CD4-positive, alpha-beta T cell (primary cell): Measurements from ENCODE around the gene SSRP1. TPM values are rescaled to one million over a fixed set of nuclear protein-coding genes. Genes with fewer than 3 reads are reported as not detected.
A peak's percentile ranks its signal among the peaks of the same experiment; 100 is the strongest.

Experiments used
- ATAC-seq: fragments of 200-7000 bp; cut with Tn5 transposase; one replicate; pipeline ENCODE4 v1.10.0; 2022; ENCODE audit warnings: mild to moderate bottlenecking; ENCODE audit not compliant: poor library complexity
- CTCF ChIA-PET: fragments of 350-600 bp; sonication (Branson Sonifier 250); formaldehyde crosslinking; loops from one replicate; lab custom pipeline; 2021; ENCODE audit warnings: antibody characterized with exemption, inconsistent platforms; lab: Charles Lee
- POLR2A ChIA-PET: fragments of 350-600 bp; sonication (Branson Sonifier 250); formaldehyde crosslinking; loops from one replicate; lab custom pipeline; 2021; ENCODE audit warnings: antibody characterized with exemption, inconsistent platforms; lab: Charles Lee
- DNase-seq, 14 experiments: peaks; one replicate each; pipeline ENCODE4 v3.0.0-alpha.2; 2013 to 2020; ENCODE audit warnings: mixed read lengths in 2 of 14
- H3K27ac ChIP-seq, 2 donors: one replicate each; pipeline versions ENCODE4 v1.5.1 to v1.7.0; 2013; ENCODE audit warnings: low read length in 2 of 2, low read depth in 1 of 2, mild to moderate bottlenecking in 1 of 2
- H3K27me3 ChIP-seq, 2 experiments: 1 replicate in 1 of 2; 2 replicates in 1 of 2; pipeline versions ENCODE4 v1.6.1 to v1.7.0; 2013; ENCODE audit warnings: low read length in 2 of 2, control low read depth in 1 of 2, mild to moderate bottlenecking in 1 of 2, moderate library complexity in 1 of 2; ENCODE audit not compliant: insufficient read depth in 2 of 2, control insufficient read depth in 1 of 2
- H3K36me3 ChIP-seq: one replicate; pipeline ENCODE4 v1.6.1; 2013; ENCODE audit warnings: low read length, control low read depth; ENCODE audit not compliant: insufficient read depth
- H3K4me1 ChIP-seq: one replicate; pipeline ENCODE4 v1.6.1; 2013; ENCODE audit warnings: low read length, control low read depth; ENCODE audit not compliant: insufficient read depth
- H3K4me3 ChIP-seq: one replicate; pipeline ENCODE4 v1.5.1; 2013; ENCODE audit warnings: mild to moderate bottlenecking, low read length, moderate library complexity
- H3K9me3 ChIP-seq, 2 experiments: 1 replicate in 1 of 2; 2 replicates in 1 of 2; pipeline versions ENCODE4 v1.6.1 to v1.7.0; 2013; ENCODE audit warnings: low read length in 2 of 2, mild to moderate bottlenecking in 2 of 2, control low read depth in 1 of 2, moderate library complexity in 1 of 2; ENCODE audit not compliant: control insufficient read depth in 1 of 2, insufficient read depth in 1 of 2
- H3K27ac Mint-ChIP-seq: one replicate; pipeline ENCODE4 v1.8.0; 2020; ENCODE audit warnings: mixed read lengths
- H3K27me3 Mint-ChIP-seq: one replicate; pipeline ENCODE4 v1.8.0; 2021; ENCODE audit warnings: mixed read lengths
- H3K36me3 Mint-ChIP-seq: one replicate; pipeline ENCODE4 v1.8.0; 2021; ENCODE audit warnings: low read depth, mixed read lengths
- H3K4me1 Mint-ChIP-seq: one replicate; pipeline ENCODE4 v1.8.0; 2021; ENCODE audit warnings: low read depth, mixed read lengths
- H3K4me3 Mint-ChIP-seq: one replicate; pipeline ENCODE4 v1.8.0; 2020; ENCODE audit warnings: mild to moderate bottlenecking, mixed read lengths
- H3K9me3 Mint-ChIP-seq: one replicate; pipeline ENCODE4 v1.8.0; 2020; ENCODE audit warnings: mixed read lengths
- CTCF ChIP-seq: fragments of 200-600 bp; IDR thresholded peaks from one replicate; pipeline ENCODE4 v1.8.0; 2022; ENCODE audit warnings: antibody characterized with exemption, mild to moderate bottlenecking
- intact Hi-C, 2 experiments: fragments of 100-400 bp; cut with DNase I in 1 of 2; cut with micrococcal nuclease in 1 of 2; formaldehyde crosslinking; loops; one replicate each; pipeline versions ENCODE4 v1.15.1 to v1.9.0; 2023 to 2025; cut with DNase I, micrococcal nuclease
- total RNA-seq, 174 experiments: library from RNA in 2 of 174; stranded (reverse) in 2 of 174; gene quantifications; one replicate each; pipeline ENCODE4 v1.2.3 and lab custom pipeline; 2021 to 2026

SSRP1 gene
- total RNA-seq, 2 experiments from 2014 or later: 36.7 to 41.2 TPM

GRCh38 chr11:57321388-57322255 lies 14.1 kb downstream of the SSRP1 start:
- no peak for TF ChIP-seq CTCF
- no peak overlapping the region for H3K4me3 ChIP-seq
- peaks cover 28% of the 10 kb centered on the region for H3K4me1 ChIP-seq
- no peak for DNase-seq
- peaks cover 38% of the 10 kb centered on the region for H3K36me3 Mint-ChIP-seq
- H3K4me1 Mint-ChIP-seq: peaks cover 36% of the 10 kb centered on the region
- H3K27me3 ChIP-seq: no peaks in the 10 kb centered on the region
- no peaks in the 10 kb centered on the region for H3K9me3 ChIP-seq
- ATAC-seq: no peak
- CTCF ChIA-PET: interaction anchor here (0.6 to 0.8 kb wide), 4 partner anchors 14 to 1268 kb away, joined by 3 to 4 read pairs (median 4); no protein-coding TSS in a partner anchor
- intact Hi-C loops: loop anchor here (10.0 kb wide), 3 partner anchors 423 to 1823 kb away; partner anchors contain the start of genes FAM111A (in 1 of the 2) and SELENOH (in 1 of the 2)
- H3K36me3 ChIP-seq: peaks cover 14% of the 10 kb centered on the region
- POLR2A ChIA-PET: interaction anchor here (0.6 to 1.1 kb wide), 2 partner anchors 9 to 10 kb away, joined by 5 read pairs; no protein-coding TSS in a partner anchor
- no peaks in the 10 kb centered on the region for H3K27me3 Mint-ChIP-seq
- peak overlapping the region; percentile 66 for H3K27ac Mint-ChIP-seq
- H3K27ac ChIP-seq: no peak overlapping the region
- H3K4me3 Mint-ChIP-seq: peak overlapping the region; percentile 66
- H3K9me3 Mint-ChIP-seq: no peaks in the 10 kb centered on the region

- Mint-ChIP-seq H3K4me3 (peak overlapping the region; percentile 44), H3K27me3 (no peaks in the 10 kb centered on the region), H3K4me1 (peaks cover 30% of the 10 kb centered on the region), H3K9me3 (no peaks in the 10 kb centered on the region), H3K27ac (peak overlapping the region; percentile 66), H3K36me3 (peaks cover 30% of the 10 kb centered on the region)
- DNase-seq (no peak), ATAC-seq (no peak)
- ChIA-PET CTCF (interaction anchor here (0.6 to 0.8 kb wide), 2 partner anchors 13 to 25 kb away, joined by 4 read pairs; no protein-coding TSS in a partner anchor), POLR2A (interaction anchor here (1.1 kb wide), 1 partner anchor 9 kb away, joined by 5 read pairs; no protein-coding TSS in a partner anchor)
- no peak for TF ChIP-seq CTCF
- Histone ChIP-seq H3K9me3 (no peaks in the 10 kb centered on the region), H3K4me3 (no peak overlapping the region), H3K4me1 (peaks cover 20% of the 10 kb centered on the region), H3K36me3 (peaks cover 10% of the 10 kb centered on the region), H3K27ac (no peak overlapping the region), H3K27me3 (no peaks in the 10 kb centered on the region)
- intact Hi-C loops: loop anchor here (10.0 kb wide), 3 partner anchors 424 to 1824 kb away; partner anchors contain the start of genes FAM111A (in 1 of the 2) and SELENOH (in 1 of the 2)
Measured at GRCh38 chr11:57320719-57321387, 14.8 kb downstream of the SSRP1 start.

- no peaks in the 10 kb centered on the region for H3K9me3 ChIP-seq
- intact Hi-C loops: loop anchor here (10.0 kb wide), 3 partner anchors 425 to 1825 kb away; partner anchors contain the start of genes FAM111A (in 1 of the 2) and SELENOH (in 1 of the 2)
- Mint-ChIP-seq H3K36me3 (peaks cover 24% of the 10 kb centered on the region), H3K4me3 (no peak overlapping the region), H3K9me3 (no peaks in the 10 kb centered on the region), H3K27ac (no peak overlapping the region), H3K4me1 (peaks cover 24% of the 10 kb centered on the region), H3K27me3 (no peaks in the 10 kb centered on the region)
- ChIA-PET CTCF (interaction anchor here (0.8 kb wide), 1 partner anchor 25 kb away, joined by 4 read pairs; no protein-coding TSS in a partner anchor), POLR2A (interaction anchor here (1.1 kb wide), 1 partner anchor 8 kb away, joined by 5 read pairs; no protein-coding TSS in a partner anchor)
- H3K36me3 ChIP-seq: peaks cover 12% of the 10 kb centered on the region
- H3K4me3 ChIP-seq: no peak overlapping the region
- peaks cover 16% of the 10 kb centered on the region for H3K4me1 ChIP-seq
- H3K27ac ChIP-seq: no peak overlapping the region
- TF ChIP-seq CTCF: no peak
- ATAC-seq: no peak
- no peak for DNase-seq
- no peaks in the 10 kb centered on the region for H3K27me3 ChIP-seq
Measured at GRCh38 chr11:57320067-57320718, 15.5 kb downstream of the SSRP1 start.
